CD4-positive, alpha-beta T cell treated with Interleukin-2 at 100 ng/mL for 4 hours (primary cell): ENCODE measurements around the gene ITPK1.

Source experiments
- DNase-seq: peaks from one replicate; pipeline ENCODE4 v3.0.0-alpha.2; 2020; ENCODE audit warnings: low spot score

Gene ITPK1

DNA sequence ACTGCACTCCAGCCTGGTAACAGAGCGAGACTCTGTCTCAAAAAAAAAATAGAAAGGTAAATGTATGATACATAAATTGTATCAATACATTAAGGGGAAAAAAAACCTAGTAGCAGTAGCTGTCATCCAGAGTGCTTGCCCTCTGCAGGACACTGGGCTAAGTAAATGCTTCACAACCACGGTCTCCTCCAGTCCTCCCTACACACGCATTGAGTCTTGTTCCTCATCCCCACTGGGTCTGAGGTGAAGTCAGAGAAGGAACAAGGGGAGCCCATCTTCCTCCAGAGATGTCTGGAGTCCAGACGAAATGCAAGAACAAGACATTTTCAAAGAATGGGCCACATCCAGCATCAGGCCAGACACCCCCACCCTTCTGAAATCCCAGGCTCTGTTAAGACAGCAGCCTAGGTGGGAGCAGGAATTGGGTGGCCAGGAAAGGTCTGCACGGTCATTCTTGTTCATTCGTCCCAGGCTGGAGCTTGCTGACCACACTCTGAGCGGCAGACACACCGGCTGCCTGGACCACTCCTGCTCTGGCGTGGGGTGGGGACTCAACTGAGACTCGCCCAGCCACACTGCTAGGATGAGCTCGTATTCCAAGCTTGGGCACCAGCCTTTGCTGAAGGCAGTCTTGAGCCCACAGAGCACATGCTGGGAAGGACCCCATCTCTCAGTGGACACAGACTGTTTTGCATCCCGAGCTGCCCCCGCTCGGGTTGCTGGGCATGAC, 147.3 kb downstream of the ITPK1 start:
- no peak for DNase-seq

- no peak for DNase-seq
These were observed 148.3 kb downstream of the ITPK1 start for GRCh38 chr14:92967346-92967926.

GRCh38 chr14:92965281-92965680, 150.4 kb downstream of the ITPK1 start:
- no peak for DNase-seq

- DNase-seq = no peak
These were observed 151.3 kb downstream of the ITPK1 start for GRCh38 chr14:92964124-92965109.

DNA sequence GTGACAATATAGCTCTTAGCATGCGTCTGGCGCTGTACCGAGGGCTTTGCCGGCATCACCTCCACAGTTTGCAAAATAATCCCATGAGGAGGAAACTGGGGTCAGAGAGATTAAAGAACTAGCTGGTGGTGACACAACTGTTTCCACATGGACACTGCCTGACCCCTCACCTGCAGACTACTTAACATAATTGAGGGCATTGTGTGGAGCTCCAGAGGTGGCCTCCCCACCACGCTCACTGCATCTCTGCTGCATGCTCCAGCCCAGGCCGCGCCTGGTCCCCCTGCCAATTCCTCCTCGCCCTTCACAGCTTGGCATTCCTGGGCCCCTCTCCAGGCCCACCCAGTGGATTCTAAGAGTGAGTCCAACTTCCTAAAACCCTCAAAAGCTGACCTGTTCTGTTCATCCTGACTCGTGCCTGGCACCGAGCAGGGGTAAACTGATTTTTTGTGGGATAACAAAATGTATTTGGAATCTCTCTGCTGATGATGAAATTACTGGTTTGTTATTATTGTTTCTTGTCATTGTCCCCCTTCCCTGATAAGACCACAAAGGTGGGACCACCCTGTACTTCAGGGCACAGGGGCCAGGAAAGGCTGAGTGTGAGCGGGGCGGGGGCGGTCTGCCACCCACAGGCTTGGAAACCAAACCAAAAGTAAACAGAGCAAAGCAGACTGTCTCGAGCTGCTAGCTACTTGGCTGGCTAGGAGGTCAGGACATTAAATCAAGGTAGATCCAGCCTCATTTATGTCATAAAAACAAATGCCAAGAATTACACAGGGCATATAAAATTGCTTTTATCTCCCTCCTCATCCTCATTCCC, 152.2 kb downstream of the ITPK1 start:
- no peak for DNase-seq

GRCh38 chr14:92962831-92963095, 153.0 kb downstream of the ITPK1 start:
- DNase-seq = no peak

- DNase-seq = no peak
These were observed 153.5 kb downstream of the ITPK1 start for GRCh38 chr14:92962031-92962830.

DNA sequence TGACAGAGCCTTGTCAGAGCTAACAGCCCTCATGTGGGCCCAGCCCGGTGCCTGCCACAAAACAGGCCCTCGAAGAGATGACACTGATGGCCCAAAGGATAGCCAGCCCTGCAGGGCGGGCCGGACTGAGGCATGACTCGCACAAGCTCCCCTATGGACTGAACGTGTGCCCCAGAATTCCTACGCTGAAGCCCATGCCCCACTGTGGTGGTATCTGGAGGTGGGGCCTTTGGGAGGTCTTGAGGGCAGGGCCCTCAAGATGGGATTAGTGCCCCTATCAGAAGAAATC, 154.2 kb downstream of the ITPK1 start:
- DNase-seq = no peak

GRCh38 chr14:92960706-92961566, 154.8 kb downstream of the ITPK1 start:
- DNase-seq = no peak

- DNase-seq = no peak
These were observed 155.7 kb downstream of the ITPK1 start for GRCh38 chr14:92959761-92960680.

DNA sequence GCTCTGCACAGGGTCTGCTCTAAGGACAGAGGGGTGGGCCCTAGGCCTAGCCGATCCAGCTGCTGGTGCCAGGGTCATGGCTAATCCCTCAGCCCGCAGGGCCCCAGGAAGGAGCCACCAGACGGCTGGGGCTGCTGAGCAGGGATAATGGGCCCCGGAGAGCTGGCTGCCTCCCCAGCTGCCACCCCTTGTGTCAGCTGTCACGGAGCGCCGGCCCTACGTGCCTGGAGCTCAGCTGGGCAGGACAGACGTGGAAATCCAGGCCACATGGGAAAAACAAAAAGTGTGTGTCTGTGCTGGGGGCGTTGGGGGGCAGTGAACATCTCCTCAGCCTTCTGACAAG, 156.6 kb downstream of the ITPK1 start:
- DNase-seq = no peak

DNA sequence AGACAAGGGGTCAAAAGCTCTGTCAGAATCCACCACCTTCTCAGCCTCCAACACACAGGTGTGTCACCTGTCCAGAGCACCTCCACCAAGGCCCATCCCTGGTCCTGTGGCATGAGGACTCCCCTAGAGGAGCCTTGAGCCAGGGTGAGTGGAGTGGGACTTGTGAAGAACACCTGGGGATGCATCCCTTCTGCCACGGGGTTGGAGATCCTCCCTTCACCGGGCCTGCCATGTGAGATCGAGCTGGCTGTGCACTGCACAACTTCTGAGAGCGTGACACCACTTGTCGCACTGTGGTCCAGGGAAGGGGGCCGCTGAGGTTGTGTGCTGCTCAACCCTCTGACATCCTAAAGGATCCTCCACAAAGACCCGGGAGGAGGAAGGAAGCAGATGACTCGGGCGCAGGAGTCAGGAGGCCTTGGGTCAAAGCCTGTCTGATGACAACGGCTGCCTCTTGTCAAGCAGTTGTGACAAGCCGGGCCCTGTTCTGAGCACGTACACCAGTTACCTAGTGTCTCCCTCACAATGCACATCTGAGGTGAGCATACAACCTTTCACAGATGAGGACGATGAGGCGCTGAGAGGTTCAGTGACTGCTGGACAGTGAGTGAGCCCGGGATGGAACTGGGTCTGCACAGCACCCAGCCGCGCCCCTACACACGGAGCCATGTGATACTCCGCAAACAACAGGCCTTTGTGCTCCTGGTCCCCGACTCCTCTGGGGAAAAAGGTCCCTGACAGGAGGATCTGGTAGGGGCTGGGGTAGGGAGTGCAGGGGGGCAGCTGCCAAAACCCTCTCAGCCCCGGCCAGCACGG, 157.1 kb downstream of the ITPK1 start:
- DNase-seq = no peak

DNA sequence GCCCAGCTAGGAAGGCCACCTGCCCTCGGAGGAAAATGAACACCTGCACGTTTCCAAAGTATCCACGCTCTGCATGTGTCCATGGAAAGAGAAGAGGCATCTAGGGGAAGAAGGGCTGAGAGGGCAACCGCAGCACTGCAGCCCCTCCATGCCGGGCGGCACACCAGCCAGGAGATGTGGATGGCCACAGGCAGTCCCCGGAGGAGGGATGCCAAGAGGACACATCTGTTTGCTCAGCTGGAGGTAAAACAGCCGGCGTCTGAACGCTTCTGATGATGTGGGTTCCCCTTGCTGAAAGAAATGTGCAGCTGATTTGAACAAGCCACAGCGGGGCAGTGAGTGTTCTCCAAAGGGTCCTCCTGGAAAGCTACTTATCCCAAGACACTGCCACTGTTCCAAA, 158.8 kb downstream of the ITPK1 start:
- DNase-seq = no peak

GRCh38 chr14:92955381-92955780, 160.3 kb downstream of the ITPK1 start:
- no peak for DNase-seq

- no peak for DNase-seq
These were observed 160.8 kb downstream of the ITPK1 start for GRCh38 chr14:92954933-92955332.

GRCh38 chr14:92953526-92953925, 162.2 kb downstream of the ITPK1 start:
- DNase-seq = no peak

DNA sequence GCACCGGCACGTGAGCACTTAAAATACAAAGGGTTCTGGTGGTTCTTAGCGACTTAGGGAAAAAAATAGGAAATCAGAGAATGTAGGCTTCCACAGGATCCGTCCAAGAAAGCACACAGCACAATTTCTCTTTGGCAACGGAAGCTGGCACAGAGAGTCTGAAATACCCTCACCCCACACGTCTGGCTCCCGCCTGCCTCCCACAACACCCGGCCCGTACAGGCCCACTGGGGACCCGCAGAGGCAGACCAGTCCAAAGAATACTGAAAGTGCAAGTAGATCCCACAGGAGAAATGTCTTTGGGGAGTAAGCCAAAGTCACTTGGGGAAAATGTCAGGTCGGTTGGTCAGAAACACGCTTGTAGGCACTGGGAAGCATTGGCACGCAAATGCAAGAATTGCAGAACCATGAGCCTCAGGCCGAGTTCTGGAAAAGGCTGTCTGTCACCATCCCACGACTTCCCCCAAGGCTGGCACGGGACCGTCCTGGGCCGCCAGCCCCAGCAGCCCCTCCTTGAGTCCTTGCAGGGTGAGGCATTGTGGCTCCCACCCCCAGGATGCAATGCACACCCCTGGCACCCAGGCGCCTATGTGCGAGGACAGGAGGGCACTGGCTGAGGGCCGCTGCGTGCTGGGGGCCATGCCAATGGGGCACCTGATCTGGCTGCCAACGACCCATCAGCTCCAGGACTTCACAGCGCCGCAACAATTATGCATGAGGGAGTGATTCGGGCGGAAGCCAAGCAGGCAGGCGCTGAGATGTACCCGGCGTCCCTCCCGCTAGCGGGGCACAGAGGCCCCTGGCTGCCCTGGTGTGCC, 163.0 kb downstream of the ITPK1 start:
- no peak for DNase-seq
